ENCODE results near the gene PCNX2.
"Not testable (repeated sequence)": the region's sequence is repeated elsewhere in the genome, so short reads cannot be mapped to it uniquely, and the experiment has no call there.

Gene PCNX2

DNA sequence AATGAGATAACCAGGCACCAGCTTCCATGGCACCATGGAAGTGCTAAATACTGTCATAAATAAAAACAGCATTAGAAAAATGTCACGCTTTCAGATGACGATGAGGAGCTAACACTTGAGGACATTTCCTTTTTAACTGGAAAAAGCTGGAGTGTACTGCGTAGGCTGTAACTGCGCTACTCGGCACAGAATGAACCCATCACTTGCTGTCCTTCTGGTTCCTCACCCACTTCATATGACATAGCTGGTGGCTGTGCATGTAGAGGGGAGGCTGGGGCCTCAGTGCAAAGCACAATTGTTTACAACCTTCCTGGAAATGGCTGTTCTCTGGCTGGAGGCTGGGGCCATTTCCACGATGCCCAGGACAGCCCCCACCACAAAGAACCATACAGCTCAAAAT is 289.4 kb downstream of the PCNX2 start:
- no peak for DNase-seq (ENCODE audit: low read depth)

DNA sequence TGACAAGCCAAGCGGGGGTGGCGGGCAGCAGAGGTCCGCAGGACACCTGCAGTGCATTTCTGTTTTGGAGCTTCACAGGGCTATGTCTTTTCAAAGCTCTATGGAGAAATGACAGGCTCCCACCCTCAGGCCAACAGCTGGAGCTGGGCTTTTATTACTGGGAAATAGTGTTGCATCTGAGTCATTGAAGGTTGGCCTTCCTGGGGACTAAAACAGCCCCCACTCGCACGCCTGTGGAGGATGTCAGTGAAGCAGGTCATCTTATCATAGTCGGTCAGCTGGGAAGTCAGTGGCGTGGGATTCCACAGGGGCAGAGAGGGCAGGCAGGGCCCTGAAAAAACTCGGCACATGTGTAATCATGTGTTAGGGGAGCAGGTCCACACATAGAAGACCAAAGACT is 289.8 kb downstream of the PCNX2 start:
- DNase-seq (ENCODE audit: low read depth) = peak; percentile 85

DNA sequence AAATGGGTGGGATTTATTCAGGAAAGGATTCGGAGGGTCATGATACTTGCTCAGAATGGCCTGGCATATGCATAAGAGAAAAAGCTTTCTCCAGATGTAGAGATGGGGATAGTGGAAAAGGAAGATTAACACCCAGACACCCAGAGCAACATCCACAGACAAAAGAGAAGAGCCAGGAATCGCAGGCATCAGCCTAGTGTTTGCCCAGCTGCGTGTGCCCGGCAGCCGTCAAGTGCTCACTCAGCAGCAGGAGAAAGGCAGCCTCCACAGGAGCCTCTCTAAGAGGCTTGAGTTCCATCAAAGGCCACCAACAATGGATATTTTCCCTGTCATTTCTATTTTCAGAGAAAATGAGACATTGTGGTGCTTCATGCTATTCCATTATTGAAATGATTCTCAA is 290.4 kb downstream of the PCNX2 start:
- no peak for DNase-seq (ENCODE audit: low read depth)

DNA sequence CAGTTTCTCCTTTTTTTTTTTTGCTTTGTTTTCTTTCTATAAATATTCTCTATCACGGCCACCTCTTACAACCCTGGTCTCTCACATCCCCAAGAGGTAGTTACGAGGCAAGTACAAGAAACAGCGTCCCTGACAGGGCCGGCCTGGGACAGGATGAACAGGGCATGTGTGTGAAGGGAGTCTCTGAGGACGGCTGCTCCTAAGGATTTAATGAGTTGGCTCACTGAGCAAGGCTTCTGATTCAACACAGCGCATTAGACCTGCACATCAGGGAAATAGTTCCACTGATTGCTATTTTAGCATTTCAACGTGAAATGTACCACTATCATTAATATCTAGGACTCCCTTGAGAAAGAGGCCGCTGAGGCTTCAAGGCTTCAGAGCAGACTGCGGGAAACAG is 291.1 kb downstream of the PCNX2 start:
- no peak for DNase-seq (ENCODE audit: low read depth)

DNA sequence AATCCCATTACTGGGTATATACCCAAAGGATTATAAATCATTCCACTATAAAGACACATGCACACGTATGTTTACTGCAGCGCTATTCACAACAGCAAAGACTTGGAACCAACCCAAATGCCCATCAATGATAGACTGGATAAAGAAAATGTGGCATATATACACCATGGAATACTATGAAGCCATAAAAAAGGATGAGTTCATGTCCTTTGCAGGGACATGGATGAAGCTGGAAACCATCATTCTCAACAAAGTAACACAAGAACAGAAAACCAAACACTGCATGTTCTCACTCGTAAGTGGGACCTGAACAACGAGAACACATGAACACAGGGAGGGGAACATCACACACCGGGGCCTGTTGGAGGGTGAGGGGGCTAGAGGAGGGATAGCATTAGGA is 291.9 kb downstream of the PCNX2 start:
- DNase-seq (ENCODE audit: low read depth) = not testable (repeated sequence)

DNA sequence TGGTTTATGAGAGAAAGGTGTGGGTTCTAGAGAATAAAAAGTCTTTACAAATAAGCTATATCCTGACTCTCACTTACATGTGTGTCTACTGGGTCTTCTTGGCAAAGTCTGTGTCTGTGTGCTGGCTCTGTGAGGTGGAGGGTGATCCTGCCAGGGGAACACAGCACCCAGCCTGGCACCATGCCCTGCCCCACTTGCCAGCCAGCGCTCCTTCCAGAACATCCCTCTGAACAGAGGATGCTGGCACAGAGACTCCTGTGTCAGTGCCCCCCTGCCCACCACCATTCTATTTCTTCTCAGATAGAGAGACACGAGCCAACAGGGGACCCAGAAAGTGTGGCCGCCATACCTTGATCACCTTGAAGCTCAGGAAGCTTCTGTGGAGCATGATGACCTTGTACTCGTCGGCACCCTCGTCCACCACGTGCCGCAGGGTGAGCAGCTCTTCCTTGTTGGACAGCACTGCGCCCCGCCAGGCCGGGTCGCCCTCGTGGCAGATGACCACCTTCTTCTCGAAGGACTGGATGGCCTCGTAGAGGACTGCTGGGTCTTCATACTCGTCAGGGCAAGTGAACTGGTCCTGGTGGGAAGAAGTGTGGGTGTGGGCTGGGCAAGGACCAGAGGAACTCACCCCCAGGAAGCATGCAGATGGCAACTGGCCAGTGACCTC is 295.4 kb downstream of the PCNX2 start:
- no peak for DNase-seq (ENCODE audit: low read depth)

DNA sequence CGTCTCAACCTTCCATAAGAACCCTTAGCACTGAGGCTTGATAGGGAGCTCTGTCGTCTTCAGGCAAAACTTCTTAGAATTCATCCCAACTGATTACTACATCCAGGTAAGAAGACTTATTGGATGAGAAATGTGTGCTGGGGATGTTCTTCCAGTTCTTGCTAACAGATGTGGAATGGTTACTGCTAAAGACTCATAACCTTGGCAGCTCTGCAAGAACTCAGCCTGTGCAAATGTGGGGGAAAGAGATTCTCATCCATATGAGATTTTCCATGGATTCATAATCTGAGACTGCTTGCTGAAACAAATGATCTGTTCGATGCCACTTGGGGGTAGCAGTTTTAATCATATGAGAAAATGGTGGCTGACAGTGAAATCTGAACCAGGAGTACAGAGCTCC is 296.9 kb downstream of the PCNX2 start:
- DNase-seq (ENCODE audit: low read depth) = no peak

DNA sequence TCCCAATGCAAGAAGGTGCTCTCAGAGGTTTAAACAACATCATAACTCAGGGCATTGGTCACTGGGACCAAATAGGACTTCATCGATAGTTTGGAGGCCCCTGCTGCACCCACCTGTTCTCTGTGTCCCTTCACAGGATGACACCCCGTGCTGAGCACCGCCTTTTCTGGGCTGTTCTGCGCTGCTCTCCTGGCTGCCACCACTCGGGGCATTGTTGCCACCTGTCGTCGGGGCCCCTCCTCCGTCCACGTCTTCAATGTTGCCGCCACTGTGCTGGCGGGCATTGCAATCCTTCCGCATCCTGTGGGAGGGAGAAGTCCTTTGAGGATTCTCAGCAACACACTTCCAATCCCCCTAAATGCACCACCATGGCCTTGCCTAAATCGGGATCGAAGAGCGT is 297.4 kb downstream of the PCNX2 start:
- no peak for DNase-seq (ENCODE audit: low read depth)

DNA sequence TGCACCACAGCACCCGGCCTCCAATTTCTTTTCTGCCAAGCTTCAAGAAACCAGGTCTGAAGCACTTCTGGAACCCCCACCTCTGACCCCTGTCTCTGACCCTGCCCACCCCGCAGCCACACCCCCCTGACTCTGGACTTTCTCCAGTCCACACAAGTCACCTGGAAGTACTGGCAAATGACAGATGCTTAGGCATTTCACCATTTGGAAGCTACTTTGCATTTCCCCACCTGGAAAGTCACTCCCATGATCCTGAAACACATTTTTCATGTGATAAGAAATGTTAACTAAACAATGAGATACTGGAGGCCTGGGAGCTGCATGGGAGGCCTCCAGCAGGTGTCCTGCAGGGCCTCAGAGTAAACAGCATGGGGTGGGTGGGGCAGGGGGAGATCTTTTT is 299.4 kb downstream of the PCNX2 start:
- no peak for DNase-seq (ENCODE audit: low read depth)

DNA sequence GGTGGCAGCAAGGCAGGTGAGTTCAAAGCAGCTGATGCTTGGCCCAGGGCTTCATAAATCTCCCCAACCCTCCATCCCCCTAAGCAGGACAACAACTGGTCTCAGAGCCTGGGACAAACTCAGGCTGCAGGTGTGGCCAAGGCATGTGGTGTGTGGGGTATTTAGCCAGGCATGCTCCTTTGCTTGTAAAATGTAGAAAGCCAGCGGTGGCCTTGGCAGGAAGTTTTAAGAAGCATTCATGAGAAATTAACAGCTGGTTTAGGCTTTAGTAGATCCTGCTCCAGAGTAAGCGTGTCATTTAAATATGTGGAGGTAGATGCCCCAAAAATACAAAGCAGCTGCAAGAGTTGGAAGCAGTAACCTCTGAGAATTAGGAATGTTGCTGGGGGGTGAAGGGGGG is 300.3 kb downstream of the PCNX2 start:
- DNase-seq (ENCODE audit: low read depth) = no peak

DNA sequence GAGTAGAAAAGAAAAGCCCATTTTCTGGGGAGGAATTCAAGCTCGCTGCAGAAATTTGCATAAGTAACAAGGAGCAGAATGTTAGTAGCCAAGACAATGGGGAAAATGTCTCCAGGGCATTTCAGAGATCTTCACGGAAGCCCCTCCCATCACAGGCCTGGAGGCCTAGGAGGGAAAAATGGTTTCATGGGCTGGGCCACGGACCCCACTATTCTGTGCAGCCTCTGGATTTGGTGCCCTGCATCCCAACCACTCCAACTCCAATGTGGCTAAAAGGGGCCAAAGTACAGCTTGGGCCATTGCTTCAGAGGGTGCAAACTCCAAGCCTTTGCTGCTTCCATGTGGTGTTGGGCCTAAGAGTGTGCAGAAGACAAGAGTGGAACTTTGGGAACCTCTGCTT is 302.0 kb downstream of the PCNX2 start:
- no peak for DNase-seq (ENCODE audit: low read depth)

DNA sequence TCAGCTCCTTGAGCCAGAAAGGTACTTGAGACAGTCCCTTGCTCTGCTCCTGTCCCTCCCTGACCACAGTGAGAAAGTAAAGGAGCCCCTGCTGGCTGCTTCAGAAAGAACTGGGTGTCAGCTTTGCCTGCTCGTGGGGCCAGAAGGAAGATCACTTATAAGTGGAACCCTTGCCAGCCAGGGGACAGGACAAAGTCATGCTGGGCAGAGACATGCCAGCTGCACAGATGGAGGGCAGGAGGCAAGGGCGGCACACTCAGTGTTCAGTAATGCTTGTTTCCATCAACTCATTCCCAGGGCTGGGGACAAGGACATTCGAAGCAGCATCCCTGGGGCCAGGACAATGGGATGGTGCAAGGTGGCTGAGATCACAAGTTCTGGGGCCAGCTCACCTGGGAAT is 303.3 kb downstream of the PCNX2 start:
- no peak for DNase-seq (ENCODE audit: low read depth)

DNA sequence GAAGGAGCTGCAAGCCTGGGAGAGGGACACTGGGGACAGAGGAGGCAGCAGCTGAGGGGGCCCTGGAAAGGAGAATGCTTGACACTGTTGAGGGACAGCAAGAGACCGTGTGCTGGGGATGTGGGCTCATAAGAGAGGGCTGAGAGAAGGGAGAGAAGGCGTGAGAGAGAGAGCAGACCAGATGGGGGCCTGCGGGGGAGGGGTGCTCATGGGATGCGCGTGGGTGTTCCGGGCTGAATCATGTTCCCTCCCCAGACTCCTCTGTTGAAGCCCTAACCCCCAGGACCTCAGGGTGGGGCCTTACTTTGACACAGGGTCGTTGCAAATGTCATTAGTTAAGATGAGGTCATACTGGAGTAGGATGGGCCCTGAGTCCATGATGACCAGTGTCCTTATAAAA is 304.3 kb downstream of the PCNX2 start:
- DNase-seq (ENCODE audit: low read depth) = no peak

DNA sequence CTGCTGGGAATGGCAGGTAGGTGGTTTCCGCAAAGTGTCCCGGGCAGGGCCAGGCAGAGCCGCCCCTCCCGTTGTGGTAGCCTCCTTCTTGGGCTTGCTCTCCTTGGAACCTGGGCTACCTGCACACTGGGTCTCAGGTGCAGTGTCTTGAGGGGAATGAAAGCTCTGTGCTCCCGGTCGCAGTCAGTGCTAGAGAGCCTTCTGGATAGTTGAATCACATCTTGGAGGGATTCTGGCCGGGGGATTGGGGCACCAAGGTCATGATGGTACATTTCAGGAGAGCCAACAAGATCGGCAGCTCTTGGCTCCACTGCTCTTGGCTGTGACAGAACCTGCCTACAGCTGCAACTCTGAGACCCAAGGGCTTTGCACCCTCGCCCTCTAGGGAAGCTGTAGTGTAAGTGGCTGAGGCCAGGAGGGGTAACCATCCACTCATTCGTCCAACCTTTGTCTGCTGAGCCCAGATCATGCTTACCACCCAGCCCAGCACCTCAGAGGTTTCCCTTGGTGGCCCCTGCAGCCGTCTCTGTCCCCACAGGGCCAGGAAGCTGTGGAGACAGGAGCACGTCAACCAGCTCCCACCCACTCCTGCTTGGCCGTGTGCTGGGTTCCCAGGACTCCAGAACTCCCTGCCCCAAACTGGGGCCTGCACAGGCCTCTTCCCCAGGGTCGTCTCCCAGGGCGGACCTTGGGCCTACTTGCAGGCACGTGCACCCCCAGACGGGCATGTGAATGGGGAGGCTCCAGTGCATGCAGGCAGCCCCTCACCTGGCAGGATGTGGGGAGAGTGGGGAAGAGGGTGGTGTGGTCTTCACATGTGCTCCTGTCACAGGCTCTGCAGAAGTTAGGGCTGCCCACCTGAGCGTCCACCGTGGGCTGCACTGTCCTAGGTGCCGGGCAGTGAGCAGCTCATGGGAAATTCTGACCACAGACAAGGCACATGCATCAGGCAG is 305.1 kb downstream of the PCNX2 start:
- no peak for DNase-seq (ENCODE audit: low read depth)

DNA sequence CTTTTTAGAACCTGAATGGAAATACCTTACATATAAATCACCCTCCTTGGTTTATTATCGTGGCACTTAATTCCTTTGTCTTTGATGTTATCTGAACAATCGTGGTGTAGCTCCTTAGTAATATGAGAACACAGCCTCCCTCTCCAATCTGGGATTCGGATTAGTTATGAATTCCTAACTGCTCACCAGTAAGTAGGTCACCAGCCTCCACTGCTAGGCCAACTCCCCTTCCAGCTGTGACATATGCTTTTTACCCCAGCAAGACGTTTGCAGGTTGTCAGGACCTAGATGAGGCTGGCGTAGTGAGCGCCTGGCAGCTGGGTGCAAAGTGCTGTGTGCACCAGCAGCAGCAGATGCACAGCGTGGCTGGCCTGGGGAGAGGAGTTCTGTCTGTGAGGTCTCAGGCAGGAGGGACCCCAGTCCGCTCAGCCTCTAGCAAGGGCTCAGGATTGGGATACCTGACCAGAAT is 306.9 kb downstream of the PCNX2 start:
- DNase-seq (ENCODE audit: low read depth) = peak; percentile 82

DNA sequence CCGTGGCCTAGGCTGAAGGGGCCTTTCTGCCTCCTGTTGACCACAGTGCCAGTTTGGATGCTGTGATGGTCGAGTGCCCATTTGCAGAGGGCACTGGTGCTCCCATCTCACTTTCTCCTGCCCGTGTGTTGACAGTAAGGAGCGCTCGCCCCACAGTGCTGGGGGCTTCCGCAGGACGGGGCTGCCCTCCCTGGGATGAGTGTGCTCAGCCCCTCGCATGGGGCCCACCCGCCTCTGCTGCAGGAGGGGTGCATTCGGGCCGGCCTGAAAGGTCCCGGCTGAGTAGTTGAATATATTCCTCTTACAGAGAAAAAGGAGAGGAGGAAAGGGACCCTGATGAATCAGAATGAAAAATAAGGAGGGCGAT is 307.8 kb downstream of the PCNX2 start:
- no peak for DNase-seq (ENCODE audit: low read depth)

DNA sequence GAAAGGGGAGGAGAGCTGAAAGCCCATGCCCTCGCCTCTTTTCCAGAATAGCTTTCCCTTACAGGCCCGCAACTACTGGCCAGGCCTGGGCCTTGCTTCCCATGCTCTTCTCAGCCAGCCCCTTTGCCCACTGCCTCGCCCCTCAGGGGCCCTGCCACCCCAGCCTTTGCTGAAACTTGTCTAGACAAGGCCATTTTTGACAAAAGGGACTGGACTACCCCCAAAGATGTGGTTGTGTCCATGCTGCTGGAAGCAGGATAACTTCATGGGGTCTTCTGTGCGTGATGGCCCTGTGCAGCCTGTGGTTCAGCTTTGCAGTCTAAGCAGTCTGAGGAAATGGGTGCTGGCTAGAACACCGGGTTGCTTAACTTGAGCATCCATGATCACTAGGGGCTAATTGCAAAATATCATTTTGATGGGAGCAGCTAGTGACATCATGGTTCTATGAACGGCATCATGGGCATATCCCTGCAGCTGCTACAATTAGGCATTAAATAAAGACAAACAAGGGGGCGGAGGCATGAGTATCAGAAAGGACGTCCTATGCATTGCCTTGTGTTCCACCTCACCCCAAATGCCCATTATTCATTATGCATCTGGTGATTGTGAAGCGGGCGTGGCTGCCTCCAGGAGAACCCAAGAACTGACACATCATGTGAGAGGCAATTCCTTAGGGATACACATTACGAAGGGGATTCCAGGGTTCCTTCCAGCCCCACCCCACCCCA is 308.3 kb downstream of the PCNX2 start:
- DNase-seq (ENCODE audit: low read depth) = no peak

DNA sequence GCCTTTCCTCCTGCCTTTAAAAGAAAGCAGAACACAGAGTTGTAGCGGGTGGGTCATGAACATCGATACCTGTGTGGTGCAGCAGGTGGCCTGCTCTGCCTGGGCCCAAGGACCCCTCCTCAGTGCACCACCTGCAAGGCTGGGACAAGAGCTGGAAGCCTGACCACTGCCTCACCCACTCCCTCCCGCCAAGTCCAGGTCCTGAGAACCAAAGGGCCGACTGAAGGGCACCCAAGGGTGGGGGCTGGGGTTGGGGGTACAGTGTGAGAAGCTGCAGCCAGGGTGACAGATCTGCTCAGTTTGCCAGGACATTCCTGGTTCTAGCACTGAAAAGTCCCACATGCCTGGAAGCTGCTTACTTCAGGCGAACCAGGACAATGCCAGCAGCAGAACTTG is 309.0 kb downstream of the PCNX2 start:
- no peak for DNase-seq (ENCODE audit: low read depth)

DNA sequence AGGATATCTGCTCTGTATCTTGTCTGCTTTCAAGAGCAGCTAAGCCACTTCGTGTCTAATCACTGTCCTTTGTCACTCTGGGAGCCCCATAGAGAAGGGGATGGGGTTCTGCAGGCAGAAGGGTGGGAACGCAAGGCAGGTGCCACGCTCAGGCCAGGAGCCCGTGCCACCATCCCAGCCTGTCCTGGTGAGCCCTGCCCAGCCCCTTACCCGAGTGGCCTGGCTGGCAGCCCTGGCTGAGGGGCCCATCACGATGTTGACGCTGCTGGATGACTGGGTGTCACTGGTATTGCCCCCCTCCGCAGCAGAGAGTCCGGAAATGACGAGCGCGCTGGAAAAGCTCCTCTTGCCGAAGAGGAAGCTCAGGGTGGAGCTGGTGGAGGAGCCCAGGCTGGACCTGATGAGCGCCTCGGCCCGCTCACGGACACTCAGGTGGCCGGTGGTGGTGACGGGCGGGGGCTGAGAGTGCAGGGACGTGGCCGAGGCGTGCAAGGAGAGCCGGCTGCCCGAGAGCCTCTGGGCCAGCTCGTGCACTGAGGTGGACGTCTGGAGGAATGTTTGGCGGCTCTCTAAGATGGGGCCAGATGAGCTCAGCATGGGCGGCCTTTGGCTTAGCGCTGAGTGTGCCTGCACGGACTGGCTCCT is 309.5 kb downstream of the PCNX2 start:
- no peak for DNase-seq (ENCODE audit: low read depth)

DNA sequence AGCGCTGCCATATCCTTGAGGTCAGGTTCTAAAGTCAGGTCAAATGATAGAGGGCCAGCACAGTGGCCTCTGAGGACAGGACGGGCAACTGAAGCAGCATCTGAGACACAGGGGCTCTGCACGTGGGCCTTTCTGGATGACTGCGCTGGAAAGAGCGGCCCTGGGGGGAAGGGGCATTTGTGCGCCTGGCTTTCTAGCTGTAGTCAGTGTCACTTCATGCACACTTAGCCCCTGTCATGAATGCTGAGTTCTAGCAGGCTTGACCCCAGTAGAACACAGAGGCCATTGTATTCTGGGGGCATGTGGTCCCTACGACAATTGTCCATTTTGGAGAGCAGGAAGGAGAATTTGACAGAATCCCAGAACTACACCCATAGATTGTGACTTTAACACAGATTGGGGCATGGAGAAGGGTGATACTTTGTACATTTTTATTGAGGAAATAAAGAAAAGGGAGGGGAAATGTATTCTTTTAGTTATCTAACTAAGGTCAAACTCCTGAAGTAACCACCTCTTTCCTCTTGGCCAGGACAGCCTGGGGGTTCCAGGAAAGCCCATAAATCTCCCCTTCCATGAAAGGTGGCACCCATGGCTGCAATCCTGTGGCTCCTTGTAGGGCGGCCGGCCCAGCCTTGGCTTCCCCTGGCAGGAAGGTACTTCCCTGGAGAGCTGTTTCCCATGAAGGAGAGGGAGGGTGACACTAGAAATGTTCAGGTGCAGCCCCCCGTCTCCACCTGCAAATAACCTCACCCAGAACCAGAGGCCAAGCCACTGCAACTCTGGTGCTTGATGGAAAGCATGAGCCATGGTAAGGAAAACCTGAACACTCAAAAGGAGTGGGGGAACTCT is 310.7 kb downstream of the PCNX2 start:
- DNase-seq (ENCODE audit: low read depth) = no peak

DNA sequence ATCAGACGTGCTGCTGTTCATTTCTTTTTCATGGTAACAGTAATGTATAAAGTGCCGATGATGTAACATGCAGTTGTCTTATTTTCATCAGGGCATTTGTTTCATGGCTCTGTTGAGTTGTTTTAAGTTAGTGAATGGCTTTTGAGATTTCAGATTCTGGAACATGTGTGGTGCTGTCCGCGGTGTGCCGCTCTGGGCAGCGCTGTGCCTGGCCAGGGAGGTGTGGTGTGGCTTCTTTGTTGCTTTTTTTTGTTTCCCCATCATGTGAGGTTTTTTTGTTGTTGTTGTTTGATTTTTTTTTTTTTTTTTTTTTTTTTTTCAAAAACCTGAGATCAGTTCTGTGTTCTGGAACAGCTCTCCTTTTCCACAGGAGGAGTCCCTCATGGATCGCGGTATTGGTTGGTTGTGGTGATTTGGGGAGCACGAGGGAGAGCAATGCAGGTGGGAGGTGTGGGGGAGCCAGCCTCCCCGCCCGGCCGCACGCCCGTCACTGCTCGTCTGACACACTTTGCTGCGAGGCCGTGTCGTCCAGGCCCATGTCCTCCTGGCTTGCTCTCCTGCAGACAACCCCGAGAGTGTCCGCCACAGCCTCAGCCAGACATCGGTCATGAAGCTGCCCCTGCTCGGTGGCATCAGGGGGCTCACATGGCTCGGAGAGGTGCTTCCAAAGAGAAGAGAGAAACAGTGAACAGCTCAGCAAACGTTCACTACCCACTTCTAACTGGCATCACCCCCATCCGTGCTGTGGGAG is 311.5 kb downstream of the PCNX2 start:
- no peak for DNase-seq (ENCODE audit: low read depth)
